ENCODE measurements around the gene UST.

Gene UST

GRCh38 chr6:148765898-148766808, 19.3 kb downstream of the UST start:
- DNase-seq (ENCODE audit: low read depth), result no peak
- TF ChIP-seq CTCF (IDR thresholded peaks at IDR 0.05; ENCODE audit: low read depth, low read length, missing control alignments), result no peak
- no peak overlapping the region for H3K4me3 ChIP-seq (ENCODE audit: low read depth, low read length)

- H3K4me3 ChIP-seq (ENCODE audit: low read depth, low read length), result no peak overlapping the region
- no peak for TF ChIP-seq CTCF (IDR thresholded peaks at IDR 0.05; ENCODE audit: low read depth, low read length, missing control alignments)
- no peak for DNase-seq (ENCODE audit: low read depth)
These were observed 21.9 kb downstream of the UST start for GRCh38 chr6:148768646-148769270.

- H3K4me3 ChIP-seq (ENCODE audit: low read depth, low read length), result no peak overlapping the region
- TF ChIP-seq CTCF (IDR thresholded peaks at IDR 0.05; ENCODE audit: low read depth, low read length, missing control alignments), result no peak
- DNase-seq (ENCODE audit: low read depth), result no peak
These were observed 22.6 kb downstream of the UST start for GRCh38 chr6:148769304-148769968.

GRCh38 chr6:148770408-148771211, 23.8 kb downstream of the UST start:
- no peak for TF ChIP-seq CTCF (IDR thresholded peaks at IDR 0.05; ENCODE audit: low read depth, low read length, missing control alignments)
- no peak for DNase-seq (ENCODE audit: low read depth)
- no peak overlapping the region for H3K4me3 ChIP-seq (ENCODE audit: low read depth, low read length)

GRCh38 chr6:148771212-148771601, 24.4 kb downstream of the UST start:
- DNase-seq (ENCODE audit: low read depth), result no peak
- no peak overlapping the region for H3K4me3 ChIP-seq (ENCODE audit: low read depth, low read length)
- no peak for TF ChIP-seq CTCF (IDR thresholded peaks at IDR 0.05; ENCODE audit: low read depth, low read length, missing control alignments)

GRCh38 chr6:148771896-148772554, 25.2 kb downstream of the UST start:
- DNase-seq (ENCODE audit: low read depth), result no peak
- no peak for TF ChIP-seq CTCF (IDR thresholded peaks at IDR 0.05; ENCODE audit: low read depth, low read length, missing control alignments)
- H3K4me3 ChIP-seq (ENCODE audit: low read depth, low read length), result no peak overlapping the region
